Jurkat, Clone E6-1 (cell line): ENCODE data around the gene HIGD1B. TPM values are rescaled to one million over a fixed set of nuclear protein-coding genes. Genes with fewer than 3 reads are reported as not detected.
"Not testable (repeated sequence)": the region's sequence is repeated elsewhere in the genome, so short reads cannot be mapped to it uniquely, and the experiment has no call there.

ENCODE experiments used
- DNase-seq: peaks from one replicate; pipeline ENCODE4 v3.0.0-alpha.2; 2011; ENCODE audit warnings: low read depth, low spot score
- H3K4me3 ChIP-seq: 2 replicates; pipeline ENCODE4 v1.5.1; 2011; ENCODE audit warnings: mild to moderate bottlenecking, low read length, control low read depth, moderate library complexity
- polyA plus RNA-seq: library from polyadenylated mRNA; unstranded; fragments of >200 nt; gene quantifications from one replicate; pipeline ENCODE4 v1.2.1, GENCODE V29; 2012; ENCODE audit warnings: missing spikeins; ENCODE audit not compliant: insufficient read length, insufficient read depth

HIGD1B gene
- not detected for polyA plus RNA-seq

DNA sequence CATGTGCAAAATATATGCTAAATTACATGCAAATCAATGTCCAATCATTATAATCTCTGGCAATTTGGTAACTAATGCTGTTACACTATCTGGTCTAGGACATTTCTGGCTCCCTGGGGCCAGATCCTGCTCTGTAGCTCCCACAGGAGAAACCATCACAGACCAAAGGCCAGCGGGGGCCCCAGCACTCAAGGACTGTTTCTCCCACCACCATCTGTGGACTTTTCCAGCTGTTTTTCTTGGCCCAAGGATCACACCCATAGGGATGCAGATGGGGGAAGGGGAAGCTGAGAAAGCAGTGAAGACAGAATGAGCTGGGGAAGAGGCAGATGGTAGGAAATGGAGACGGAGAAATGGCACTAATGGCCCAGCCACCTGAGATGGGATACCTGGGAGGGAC is at the start of gene HIGD1B:
Gene HIGD1B (plus strand): TSS at position 298 of the 400 bp plus-strand sequence. CDS start 270 bp downstream, outside the sequence.
- DNase-seq: no peak
- no peak within 1 kb of the TSS for H3K4me3 ChIP-seq

DNA sequence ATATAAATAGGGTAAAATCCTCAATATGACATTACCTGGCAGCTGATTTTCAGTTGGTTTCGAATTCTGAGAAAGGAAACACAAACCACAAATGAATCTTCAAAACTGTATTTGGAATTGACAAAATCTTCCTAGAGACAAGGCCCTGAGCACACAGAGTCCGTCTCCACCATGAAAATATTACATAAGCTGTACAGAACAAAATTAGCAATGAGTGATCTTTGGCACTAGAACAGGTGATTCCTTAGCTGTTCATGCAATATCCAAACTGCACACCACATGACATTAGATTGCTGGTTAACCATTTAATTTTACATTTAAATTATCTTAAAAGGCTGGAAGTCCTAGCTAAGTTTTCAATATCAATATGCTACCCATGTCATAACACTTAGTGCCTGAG is 49.3 kb upstream of the HIGD1B start:
- no peak overlapping the region for H3K4me3 ChIP-seq
- DNase-seq: no peak

DNA sequence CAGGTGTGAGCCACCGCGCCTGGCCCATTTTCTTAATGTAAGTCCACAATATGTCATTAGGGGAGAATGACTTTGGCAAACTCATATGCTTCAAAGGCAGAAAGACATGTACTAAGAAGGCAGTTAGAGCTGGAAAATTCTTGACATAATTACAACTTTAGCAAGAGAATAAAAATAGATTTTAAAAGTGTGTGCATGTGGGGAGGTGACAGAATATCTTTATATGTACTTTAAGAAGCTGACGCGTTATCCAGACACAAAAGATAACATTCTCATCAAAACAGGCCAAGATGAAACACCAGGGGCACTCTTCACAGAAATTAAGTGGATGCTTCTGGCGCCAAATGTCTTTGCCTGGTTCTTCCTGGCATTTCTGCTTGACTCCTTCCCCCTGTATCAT is 45.8 kb upstream of the HIGD1B start:
- DNase-seq: no peak
- H3K4me3 ChIP-seq: no peak overlapping the region

DNA sequence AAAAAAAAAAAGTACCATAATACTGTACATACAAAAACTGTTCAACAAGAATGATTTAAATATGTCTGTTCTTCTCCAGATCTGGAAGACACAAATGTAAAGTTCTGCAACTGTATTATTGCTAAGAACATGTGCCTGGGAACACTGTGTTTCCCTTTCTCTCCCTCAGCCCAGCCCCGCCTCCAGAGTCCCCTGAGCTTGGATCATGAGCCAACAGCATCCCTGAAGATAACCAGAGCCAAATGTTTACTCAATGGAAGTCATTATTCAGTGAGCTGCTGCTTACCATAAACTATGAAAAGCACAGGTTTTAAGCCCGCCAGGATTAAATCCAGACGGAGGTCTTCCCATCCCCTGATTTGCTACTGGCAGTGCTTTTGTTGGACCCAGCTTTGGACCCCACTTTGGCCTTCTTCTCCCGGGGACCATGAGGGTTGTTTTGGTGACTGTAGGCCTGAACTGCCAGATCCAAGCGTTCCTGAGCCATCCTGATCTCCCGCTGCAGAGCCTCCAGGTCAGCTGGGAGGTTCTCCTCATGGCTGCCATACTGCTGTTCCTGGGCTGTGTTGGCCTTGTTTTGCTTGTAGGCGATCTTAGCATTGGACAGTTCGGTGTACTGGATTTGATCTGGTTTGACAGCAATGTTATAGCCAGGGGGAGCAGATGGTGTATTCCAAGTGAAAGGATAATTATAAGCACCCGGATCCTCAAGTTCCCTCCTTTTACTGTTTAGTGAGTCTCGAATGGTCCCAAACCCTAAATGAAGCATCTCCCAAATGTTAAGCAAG is 43.2 kb upstream of the HIGD1B start:
- H3K4me3 ChIP-seq: no peak overlapping the region
- DNase-seq: no peak

DNA sequence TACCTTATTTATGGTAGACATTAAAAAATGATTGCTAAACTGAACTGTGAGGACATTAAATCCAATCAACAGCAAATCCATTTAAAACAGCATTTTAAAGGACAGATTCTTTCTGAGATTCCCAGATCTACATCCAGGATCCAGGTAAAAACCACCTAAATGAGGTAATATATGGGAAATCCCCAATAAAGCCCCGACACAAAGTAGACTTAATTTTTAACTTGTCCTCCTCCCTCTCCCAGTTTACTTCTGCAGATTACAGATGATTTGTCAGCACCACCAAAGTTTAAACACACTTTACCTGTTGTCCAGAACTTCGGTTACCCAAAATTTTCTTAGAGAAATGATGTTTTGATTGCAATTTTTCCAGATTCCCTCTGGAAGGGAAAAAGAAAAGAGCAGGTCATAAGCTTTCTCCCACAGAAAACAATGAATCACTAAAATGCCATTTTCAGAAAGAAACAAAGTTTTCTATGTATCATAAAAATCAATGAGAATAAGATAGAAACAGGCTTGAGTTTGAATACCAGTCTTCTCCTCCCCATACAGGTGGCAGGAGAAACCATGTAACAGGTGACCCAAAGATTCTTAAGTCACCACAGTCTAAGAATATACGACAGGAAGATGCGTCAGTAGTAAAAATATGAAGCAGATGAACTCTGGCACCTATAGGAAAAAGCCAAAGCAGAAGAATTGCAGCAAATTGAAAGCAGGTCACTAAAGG is 40.4 kb upstream of the HIGD1B start:
- no peak for DNase-seq
- no peak overlapping the region for H3K4me3 ChIP-seq

DNA sequence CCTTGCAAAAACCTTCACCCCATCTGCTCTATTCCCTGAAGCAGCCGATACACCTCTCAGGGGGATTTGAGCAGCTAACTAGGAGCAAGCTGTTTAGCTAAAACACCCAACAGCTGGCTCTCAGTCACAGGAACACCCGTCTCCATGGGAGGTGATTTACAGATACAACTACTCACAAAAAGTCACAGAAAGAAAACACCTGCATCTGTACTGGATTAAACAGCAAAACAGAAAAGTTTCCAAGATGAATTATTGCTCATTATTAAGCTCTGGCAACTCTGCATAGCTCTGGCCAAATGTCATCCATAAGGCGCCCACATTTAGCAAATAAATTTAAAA is 39.9 kb upstream of the HIGD1B start:
- DNase-seq: no peak
- no peak overlapping the region for H3K4me3 ChIP-seq

DNA sequence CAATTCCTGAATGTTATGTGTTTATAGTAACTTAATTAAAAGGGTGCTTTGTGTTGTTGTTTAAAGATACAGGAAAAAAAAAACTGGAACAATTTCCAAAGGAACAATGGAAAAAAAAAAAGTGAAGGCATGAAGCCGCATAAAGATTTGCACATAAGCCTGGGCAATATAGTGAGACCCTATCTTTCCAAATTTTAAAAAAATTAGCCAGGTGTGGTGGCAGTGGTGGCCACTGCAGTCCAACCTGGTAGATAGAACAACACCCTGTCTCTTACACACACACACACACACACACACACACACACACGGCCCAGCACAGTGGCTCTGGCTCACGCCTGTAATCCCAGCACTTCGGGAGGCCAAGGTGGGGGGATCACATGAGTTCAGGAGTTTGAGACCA is 39.5 kb upstream of the HIGD1B start:
- no peak overlapping the region for H3K4me3 ChIP-seq
- no peak for DNase-seq

DNA sequence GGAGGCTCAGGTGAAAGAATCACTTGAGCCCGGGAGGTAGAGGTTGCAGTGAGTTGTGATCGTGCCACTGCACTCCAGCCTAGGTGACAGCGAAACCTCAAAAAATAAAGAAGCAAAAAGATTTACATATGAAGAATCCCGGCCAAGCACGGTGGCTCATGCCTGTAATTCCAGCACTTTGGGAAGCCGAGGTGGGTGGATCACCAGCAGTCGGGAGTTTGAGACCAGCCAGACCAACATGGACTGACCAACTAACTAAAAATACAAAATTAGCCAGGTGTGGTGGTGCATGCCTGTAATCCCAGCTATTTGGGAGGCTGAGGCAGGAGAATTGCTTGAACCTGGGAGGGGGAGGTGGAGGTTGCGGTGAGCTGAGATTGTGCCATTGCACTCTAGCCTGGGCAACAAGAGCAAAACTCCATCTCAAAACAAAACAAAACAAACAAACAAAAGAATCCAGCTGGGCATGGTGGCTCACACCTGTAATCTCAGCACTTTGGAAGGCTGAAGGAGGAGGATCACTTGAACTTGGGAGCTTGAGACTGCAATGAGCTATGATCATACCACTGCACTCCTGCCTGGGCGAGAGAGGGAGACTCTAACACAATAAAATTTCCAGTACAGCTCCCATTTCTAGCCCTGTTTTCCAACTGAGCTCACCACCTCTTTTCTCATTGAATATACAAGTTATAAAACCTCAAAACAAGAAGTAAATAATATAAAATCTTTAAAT is 38.9 kb upstream of the HIGD1B start:
- not testable (repeated sequence) for H3K4me3 ChIP-seq, DNase-seq

DNA sequence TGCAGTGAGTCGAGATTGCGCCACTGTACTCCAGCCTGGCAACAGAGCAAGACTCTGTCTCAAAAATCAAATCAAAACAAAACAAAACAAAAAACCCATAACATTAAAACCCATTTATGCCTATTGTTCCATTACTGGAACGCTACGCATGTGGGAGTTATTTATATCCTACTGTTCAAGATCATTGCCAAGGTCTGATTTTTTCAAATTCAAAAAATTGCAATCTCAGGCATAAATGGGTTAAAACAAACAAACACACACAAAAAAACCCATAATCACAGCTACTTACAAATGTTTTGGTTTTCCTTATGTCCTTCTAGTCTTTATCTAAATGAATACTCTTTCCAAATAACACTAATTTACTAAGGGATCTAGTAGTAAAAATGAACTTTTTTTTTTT is 35.4 kb upstream of the HIGD1B start:
- DNase-seq: no peak

DNA sequence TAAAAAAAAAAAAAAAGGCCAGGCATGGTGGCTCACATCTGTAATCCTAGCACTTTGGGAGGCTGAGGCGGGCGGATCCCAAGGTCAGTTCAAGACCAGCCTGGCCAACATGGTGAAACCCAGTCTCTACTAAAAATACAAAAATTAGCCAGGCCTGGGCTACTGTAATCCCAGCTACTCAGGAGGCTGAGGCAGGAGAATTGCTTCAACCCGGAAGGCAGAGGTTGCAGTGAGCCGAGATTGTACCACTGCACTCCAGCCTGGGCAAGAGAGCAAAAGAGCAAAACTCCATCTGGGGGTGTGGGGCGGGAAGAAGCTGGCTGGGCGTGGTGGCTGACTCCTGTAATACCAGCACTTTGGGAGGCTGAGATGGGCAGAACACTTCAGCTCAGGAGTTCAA is 29.2 kb upstream of the HIGD1B start:
- DNase-seq, H3K4me3 ChIP-seq: not testable (repeated sequence)

More for the DNA sequence above, 35.4 kb upstream of the HIGD1B start:
- H3K4me3 ChIP-seq: no peak overlapping the region

DNA sequence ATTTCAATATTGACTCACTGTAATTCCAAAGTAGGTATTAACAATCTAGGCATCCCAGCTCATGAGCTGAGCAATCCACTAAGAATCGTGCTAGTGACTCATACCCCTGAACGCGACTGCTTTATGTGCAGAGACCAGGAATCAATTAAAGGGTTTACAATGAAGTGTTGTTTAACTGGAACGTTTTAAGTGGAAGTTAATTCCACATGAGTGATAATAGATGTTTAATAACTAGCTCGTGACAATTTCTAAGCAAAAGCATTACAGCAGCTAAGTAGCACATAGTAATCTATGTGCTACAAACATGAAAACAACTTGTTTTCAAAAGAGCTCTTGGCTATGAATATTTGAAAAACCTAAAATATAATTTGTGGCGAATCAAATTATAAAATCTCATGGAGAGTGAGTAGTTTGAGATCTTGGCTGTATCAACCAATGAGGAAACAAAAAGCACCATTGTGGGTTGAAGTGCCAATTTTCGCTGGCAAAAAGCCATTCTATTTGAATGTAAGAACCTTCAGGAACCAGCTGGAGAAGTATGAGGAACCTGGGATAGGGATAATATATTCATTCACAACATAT is 27.0 kb upstream of the HIGD1B start:
- DNase-seq: no peak
- H3K4me3 ChIP-seq: no peak overlapping the region

DNA sequence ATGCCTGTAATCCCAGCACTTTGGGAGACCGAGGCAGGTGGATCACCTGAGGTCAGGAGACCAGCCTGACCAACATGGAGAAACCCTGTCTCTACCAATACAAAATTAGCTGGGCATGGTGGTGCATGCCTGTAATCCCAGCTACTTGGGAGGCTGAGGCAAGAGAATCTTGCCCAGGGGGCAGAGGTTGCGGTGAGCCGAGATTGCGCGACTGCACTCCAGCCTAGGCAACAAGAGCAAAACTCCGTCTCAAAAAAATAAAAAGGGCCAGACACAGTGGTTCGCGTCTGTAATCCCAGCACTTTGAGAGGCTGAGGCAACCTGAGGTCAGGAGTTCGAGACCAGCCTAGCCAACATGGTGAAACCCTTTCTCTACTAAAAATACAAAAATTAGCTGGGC is 22.4 kb upstream of the HIGD1B start:
- H3K4me3 ChIP-seq, DNase-seq: not testable (repeated sequence)

DNA sequence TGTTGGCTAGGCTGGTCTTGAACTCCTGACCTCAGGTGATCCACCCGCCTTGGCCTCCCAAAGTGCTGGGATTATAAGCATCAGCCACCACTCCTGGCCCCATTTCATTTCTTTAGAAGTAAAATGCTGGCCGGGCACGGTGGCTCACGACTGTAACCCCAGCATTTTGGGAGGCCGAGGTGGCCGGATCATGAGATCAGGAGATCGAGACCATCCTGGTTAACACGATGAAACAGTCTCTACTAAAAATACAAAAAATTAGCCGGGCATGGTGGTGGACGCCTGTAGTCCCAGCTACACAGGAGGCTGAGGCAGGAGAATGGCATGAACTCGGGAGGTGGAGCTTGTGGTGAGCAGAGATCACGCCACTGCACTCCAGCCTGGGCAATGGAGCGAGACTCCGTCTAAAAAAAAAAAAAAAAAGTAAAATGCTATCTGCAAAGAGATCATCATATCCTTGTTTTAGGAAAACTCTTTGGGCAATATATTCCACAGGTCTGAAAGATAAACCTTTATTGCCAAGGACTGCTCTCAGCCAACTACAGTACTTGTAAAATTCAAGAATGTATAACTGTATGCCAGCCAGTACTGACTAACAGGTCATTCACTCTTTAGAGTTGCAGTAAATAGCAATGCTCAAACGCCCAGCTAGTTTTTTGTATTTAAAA is 21.4 kb upstream of the HIGD1B start:
- DNase-seq: no peak
- no peak overlapping the region for H3K4me3 ChIP-seq

DNA sequence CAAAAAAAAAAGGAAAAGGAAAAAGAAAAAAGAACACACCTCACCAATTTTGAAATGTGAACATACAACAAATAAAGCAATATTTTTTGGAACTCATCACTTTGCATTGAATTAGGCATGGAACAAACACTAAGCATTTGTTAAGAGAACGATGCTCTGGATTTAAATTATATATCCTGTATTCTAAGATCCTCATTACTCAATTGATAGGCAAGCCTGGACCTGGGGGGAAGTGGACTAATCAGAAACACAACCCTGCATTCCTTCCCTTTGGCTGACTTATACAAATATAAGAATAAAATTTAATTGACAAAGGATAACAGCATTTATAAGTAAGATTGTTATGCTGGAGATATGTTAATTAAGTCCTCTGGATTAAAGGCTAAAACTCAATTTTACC is 19.8 kb upstream of the HIGD1B start:
- H3K4me3 ChIP-seq: no peak overlapping the region
- no peak for DNase-seq

DNA sequence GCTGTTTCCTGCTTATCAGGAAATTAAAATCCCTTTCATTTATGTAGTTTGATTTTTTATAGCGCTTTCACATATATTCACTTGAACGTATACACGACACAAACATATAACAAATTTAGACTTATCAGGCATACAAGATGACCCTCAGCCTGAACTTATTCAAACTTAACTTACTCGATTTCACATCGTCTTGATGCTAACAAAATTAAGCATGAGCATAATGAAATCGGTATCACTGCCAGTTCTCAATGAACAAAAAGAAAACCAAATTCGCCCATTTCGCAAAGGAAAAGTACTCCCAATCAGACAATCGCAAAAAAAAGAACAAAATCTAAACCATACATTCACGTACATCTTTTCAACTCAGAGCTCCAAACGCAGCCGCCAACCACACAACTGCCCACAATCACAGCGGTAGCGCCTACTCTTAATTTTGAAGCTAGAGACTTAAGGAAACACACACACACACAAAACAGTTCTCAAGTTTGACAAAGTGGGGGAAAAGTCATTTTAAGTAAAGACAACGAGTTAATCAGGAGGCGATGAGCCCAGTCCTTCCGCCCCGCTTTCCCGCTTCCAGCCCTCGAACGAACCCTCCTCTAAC is 18.7 kb upstream of the HIGD1B start:
- peak; percentile 61 for DNase-seq
- H3K4me3 ChIP-seq: peak overlapping the region; percentile 78

DNA sequence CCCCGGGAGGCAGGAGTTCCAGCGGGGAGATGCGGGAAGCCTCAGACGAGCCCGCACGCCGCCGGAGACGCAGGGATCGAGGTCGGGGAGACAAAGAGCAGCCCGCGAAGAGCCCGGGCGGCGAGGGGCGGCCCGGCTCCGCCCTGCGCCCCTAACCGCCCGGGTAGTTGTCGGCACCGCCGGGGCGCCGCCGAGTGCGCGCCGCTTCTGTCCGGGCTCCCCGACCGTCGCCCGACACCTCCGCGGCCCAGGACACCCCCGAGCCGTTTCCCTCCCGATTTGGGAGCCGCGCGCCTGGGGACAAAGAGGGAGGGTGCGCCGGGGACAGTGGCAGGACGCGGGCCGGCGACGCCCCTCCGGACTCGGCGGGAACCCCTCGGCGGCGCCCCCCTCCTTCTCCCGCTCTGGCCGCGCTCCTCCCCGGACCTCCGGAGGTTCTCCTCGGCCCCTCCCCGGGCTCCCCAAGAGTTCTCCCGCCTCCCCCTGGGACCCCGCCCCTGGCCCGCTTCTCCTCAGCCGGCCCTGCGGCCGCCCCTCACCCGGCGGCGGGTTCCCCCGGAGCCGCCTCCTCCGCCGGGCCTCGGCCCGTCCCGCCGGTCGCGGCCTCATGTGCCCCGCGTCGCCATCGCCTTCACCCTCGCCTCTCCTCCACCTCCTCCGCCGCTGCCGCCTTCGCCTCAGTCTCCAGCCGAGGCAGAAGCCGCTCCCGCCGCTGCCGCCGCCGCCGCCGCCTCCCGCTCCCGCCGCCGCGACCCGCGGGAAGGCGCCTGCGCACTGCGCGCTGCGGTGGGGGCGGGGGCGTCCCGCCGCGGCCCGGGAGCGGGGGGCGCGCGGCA is 17.9 kb upstream of the HIGD1B start, which contains the start of gene GJC1:
Gene GJC1 (minus strand): TSS at position 765 of the 836 bp plus-strand sequence. CDS start 24,470 bp downstream, outside the sequence.
- peak within 1 kb of the TSS; percentile 78 for H3K4me3 ChIP-seq
- no peak for DNase-seq

DNA sequence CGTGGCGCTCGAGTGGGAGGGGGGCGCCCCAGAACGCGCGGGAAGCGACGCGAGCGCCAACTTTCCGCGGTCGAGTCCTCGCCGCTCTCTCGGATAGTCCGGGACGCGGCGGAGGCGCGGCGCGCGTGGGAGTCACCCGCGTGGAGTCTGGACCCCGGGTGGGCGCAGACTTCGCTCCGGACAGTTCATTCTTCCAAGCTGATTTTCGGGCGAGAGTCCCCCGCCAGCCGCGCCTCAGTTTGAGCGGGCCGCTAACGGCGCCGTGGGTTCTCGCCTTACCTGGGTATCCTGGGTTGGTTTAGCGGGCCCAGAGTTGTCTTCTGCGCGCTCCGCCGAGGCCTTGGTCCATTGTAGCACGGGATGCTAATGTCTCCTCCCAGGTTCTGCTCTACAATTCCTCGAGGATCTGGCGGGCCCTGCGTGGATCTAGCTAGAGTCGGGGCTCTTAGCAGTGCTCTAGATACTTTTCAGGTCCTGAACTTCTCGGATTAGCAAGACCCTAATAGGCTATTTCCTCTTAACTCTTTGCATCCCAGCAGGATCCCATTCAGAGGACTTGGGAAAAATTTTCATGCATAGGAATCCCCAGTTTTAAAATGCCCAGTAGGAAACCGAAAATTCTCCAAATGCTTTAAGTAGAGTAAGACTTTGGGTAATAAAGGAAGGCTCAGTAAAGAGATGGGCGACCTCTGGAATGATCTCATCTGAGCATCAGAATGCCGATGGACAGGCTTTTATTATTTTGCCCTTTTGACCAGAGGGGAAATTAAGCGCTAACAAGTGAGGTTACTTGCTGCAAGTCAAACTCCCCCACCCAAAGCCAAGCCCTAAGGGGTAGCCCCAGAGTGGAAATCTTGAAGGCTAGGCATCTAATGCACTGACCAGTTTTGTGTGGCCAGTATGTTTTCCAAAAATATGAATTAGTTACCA is 17.1 kb upstream of the HIGD1B start:
- H3K4me3 ChIP-seq: no peak overlapping the region
- no peak for DNase-seq
